HG03520 (cell line): ENCODE measurements around the gene TBC1D14.

ENCODE experiments used
- ATAC-seq: cut with Tn5 transposase; IDR thresholded peaks from one replicate; pipeline ENCODE4 v1.9.1; 2021; ENCODE audit warnings: mild to moderate bottlenecking, moderate library complexity; ENCODE audit not compliant: unreplicated experiment

Gene TBC1D14

DNA sequence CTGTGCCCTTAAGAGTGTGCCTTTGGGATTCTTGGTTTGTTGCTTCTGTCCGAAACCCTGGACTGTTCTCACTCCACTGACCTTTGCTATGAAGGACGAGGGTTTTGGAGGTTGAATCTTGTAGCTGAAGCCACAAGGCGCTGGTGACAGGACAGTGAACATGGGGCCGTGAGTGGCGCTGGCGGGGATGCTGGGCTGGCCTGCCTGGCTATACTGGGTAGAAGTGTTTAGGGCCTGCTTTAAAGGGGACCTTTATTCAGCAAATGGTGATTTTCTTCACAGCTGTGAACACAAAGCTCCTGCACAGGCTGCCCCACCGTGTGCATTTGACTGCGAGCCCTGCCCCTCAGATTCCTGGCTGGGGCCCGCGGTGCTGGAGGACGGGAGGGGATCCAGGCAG lies 106.5 kb downstream of the TBC1D14 start:
- ATAC-seq, result no peak

DNA sequence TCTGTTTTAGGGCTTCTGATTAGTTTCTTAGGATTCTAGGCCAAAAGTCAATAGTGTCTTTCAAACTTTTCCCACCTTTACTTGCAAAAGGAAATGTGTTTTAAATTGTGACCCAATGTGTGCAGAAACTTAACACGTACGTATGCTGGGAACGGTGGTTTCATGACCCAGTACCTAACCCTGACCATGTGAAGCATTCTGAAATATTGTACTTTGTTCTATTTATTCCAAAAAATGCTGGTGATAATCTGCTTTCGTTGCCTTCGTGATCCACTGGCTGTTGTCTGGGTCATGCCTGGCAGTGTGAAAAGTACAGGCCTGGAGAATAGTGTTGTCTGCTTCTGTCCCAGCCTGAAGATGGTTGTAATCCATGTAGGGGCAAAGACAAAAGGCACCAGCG lies 106.9 kb downstream of the TBC1D14 start:
- ATAC-seq, result no peak

DNA sequence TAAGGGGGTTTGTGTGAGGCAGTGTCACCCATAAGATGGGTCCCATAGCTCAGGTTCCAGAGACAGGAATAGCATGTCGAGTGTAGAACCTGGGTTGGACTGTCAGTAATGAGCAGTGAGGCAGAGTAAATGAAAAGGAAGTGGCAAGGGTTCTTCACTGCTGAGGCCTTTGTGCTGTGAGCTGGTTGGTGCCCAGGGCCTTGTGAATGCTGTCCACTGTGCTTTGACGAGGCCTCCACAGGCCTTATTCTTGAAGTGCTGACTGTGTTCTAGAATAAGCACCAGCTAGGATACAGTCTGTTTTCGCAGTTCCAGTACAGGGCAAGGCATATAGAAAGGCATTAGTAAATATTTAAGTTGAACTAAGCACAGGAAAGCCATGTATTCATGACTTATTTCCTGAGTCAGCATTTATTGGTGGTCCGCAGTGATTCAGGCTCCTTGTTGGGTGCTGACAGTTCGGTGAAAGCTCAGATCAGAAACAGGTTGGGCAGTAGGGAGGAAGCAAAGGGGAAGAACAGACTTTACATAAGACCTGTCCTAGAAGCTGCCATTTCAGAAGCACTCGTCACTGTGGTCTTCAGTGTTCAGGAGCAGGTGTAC lies 107.9 kb downstream of the TBC1D14 start:
- ATAC-seq, result no peak

DNA sequence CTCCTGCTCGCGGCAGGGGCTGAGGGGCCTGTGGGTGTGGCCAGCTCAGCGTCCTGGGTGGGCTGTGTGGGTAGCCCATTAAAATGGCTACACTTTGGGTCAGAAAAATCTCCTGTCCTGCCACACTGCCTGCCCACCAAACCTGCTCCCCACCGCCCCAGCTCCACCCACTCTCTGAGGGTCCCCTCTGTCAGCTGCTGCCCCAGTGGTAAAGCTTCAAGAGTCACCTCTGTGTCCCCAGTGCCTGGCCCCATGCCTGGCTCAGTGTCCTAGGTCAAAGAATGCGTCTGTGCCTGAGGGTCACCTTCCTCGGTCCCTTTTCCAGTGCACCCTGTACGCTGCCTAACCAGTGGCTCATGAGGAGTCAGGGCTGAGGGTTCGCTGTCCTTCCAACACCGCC lies 108.7 kb downstream of the TBC1D14 start:
- ATAC-seq, result no peak

DNA sequence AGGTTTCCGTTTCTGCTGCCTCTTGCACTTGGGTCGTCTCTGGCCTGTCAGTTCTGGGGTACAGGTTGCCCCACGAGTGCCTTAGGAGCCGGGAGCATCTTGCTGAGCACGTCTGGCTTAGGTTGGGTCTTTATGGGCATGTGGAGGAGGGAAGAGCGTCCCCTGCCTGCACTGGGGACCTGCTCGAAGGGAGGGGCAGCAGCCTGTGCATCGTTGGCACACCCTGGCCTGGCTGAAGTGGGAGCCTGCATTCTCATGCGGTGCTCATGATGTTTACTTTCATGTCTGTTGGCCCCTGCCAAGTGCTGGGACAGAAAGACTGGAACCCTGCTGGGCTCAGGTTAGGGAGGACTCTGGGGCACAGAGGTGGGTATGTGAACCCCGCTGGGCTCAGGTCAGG lies 109.7 kb downstream of the TBC1D14 start:
- no peak for ATAC-seq

DNA sequence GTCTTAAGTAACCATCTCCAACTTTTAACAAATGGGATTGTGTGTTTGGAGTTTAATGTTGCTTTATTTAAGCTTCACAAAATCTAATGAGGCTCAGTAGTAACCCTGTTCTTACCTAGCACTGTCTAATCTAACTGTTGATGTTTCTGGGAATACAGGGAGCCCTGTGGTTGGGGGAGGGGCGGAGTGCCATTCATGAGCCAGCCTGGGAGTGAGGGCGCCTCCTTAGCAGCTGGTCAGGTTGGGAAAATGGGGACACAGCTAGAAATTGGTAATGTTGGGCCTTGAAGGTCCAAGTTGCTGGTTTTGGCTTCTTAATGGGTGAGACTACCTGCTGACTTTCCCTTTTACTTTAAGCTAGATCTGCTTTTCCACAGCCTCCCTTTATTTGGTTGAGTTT lies 110.7 kb downstream of the TBC1D14 start:
- no peak for ATAC-seq

DNA sequence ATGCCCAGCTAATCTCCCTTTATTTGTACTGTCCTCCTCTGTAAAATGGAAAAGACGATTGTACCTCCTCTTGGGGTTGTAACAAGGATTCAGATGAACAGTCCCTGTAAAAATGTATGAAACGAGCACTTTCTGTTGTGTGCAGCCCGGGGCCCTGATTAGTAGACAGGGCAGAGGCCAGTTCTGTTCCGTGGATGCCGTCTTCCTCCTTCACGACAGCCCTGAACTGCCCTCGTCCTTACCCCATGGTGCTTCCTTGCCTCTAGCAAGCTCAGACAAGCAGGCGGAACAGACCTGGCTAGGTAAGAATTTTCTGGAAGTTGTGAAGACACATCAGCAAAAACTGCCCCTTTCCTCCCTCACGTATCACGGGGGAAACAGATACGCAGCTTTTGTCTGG lies 111.2 kb downstream of the TBC1D14 start:
- no peak for ATAC-seq

DNA sequence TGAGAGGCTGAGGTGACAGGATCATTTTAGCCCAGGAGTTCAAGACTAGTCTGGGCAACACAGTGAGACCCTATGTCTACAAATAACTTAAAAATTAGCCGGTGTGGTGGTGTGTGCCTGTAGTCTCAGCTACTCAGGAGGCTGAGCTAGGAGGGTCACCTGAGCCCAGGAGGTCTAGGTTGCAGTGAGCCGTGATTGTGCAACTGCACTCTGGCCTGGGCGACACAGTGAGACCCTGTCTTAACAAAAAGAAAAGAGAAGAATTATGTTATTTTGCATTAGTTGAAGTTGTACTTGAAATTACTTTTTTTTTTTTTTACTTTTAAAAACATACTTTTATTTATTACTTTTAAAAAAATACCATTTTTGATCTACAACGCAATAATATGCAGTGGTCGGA lies 111.7 kb downstream of the TBC1D14 start:
- ATAC-seq, result no peak

DNA sequence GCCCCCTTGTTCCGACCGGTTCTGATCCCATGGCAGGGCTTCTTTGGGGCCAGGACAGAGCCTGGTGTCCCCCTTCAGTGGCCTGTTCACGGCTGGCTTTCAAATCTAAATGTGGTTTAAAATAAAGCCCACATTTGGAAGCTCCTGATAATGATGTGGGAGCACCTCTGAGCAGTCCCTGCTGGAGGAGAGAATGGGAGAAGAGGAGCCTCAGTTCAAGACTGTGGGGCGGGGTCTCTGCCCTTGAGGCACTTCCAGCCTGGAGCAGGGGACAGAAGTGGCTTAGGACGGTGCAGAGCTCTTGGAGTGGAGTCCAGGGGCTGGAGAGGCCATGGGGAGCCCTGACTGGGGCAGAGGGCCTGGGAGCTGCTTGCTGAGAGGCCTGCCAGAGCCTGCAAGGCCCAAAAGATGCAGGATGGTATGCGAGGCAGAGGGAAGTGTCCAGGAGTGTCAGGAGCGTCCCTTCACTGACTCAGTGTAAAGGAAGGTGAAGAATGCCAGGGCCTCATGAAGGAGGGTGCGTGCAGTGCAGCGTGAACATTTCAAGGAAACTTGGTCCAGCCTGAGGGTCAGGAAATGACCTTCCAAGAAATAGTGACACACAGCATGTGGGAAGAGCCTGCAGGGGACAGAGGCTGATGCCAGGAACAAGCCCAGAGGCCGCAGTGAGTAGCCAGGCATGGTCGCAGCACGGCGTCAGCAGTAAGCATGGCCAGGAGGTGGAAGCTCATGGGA lies 112.5 kb downstream of the TBC1D14 start:
- ATAC-seq, result no peak

DNA sequence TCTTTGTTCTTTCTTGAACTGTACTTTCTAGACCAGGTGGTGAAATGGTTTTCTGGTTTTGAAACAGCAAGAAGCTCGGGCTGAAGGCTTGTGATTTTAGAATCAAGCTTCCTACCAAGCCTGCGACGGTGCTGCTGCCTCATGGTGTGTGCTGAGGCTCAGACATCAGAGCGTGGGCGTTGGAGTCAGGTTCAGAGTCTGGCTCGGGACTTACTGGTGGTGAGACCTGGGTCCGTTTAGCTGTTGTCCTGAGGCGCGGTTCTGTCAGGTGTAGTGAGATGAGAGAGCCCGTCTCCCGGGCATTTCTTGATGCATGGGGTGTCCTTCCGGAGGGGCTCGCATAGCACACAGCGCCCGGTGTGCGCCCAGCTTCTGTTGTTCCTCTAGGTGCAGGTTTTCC lies 113.9 kb downstream of the TBC1D14 start:
- no peak for ATAC-seq

DNA sequence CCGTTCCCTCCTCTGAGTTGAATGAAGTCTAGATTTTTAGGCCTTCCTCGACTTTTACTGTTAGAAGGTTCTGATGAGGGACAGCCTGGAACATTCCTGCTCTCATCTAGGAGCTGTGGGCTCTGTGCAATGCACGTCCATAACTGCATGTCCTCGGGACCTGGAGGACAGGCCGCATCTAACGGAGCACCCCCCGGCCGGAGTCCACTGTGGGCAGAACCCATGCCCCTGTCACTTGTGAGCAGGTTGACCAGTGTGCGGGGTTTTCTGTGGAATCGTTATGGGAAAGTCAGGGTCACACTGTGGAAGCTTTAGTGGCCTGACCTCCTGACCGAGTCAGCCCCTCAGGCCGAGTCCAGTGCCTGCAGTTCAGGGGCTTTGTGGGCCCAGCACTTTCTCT lies 114.3 kb downstream of the TBC1D14 start:
- ATAC-seq, result no peak

DNA sequence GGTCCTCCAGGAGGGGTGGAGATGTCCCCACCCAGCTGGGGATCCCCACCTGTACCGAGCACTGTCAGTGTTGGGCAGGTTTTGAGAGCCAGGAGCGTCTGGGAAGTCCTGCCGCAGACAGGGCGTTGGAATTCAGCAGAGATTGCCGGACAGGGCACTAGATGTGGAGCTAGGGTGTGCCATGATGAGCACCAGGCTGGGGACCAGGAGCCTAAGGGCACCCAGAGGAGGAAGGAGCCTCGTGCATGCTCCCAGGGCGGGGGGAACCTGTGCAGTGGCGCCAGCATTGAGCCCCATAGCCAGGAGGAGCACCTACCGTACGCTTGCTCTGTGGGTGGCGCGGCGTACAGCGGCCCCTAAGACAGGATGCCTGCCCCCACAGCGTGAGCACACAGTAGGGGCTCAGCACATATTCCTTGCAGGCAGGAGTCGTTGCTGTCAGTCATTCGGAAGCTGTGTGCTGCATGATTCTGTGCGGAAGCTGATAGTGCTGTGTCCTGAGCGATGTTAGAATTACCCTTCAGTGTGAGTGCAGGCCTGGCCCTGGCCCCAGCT lies 114.8 kb downstream of the TBC1D14 start:
- no peak for ATAC-seq

DNA sequence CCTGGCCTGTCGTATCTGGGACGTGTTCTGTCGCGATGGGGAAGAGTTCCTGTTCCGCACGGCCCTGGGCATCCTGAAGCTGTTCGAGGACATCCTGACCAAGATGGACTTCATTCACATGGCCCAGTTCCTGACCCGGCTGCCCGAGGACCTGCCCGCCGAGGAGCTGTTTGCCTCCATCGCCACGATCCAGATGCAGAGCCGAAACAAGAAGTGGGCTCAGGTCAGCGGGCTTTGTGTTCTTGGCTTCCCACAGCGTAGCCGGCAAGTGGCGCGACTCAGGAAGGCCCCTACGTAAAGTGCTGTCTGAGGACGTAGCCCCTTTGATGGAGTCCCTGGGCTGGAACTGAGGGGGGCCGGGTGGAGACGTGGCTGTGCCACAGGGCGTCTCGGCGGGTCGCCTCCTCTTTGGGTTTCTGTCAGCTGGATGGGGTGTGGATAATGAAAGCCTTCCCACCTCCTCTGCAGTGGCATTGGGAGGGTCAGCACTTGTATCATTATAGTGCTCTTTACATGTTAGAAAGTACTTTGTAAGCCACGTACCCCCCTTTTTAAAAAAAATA lies 115.5 kb downstream of the TBC1D14 start:
- no peak for ATAC-seq

DNA sequence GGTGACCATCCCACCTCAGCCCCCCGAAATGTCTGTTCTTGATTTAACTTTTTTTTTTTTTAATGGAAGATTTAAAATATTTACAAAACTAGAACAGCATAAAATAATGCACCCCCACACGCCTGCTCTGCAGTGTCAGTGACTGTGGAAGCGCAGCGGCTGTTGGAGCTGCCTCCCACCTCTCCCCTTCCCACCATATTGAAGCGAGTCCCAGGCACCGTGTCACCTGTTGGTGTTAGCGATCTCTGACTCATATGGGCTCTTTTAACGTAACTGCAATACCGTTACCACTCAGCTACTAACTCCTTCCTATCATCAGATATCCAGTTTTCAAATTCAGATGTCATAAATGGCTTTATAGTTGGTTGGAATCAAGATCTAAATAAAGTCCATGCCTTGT lies 116.5 kb downstream of the TBC1D14 start:
- ATAC-seq, result no peak

DNA sequence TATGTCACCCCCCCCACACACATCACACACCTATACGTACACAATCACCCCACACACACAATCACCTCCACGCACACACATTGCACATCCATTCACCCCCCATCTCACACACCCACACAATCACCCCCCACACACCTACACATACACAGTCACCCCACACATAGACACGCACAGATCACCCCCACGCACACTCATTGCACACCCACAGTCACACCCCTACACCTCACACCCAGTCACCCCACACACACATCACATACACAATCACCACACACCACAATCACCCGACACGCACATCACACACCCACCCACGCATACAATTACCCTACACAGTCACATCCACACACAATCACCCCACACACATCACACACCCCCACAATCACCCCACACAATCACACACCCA lies 117.7 kb downstream of the TBC1D14 start:
- no peak for ATAC-seq

DNA sequence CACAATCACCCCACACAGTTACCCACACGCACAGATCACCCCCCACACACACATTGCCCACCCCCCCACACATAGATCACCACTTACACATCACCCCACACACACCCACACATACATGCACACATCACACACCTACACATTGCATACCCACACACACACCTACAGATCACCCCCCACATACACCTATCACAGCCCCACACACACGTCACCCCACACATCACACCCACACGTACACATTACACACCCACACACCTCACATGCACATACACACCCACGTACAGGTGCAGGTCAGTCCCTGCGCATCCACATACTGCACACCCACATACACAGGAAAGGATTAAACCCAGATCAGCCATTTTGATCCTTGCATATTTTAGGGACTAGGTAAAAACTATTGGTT lies 118.3 kb downstream of the TBC1D14 start:
- ATAC-seq, result no peak

DNA sequence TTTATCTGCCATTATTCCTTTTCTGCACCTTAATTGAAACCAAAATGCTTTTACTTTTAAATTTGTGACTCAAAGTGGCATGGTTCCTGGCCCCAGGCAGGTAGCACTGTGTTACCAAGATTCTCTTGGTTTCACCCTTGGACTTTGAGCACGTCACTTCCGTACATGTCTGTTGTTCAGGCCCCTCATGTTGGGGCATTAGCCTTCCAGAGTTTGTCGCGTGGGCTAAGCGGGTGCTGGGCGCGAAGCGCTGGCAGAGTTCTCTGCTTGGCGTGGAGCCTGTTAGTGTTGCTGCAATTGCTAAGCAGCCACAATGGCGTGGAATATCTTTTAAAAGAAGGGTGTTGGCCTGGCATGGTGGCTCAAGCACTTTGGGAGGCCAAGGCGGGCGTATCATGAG lies 119.6 kb downstream of the TBC1D14 start:
- ATAC-seq, result no peak

DNA sequence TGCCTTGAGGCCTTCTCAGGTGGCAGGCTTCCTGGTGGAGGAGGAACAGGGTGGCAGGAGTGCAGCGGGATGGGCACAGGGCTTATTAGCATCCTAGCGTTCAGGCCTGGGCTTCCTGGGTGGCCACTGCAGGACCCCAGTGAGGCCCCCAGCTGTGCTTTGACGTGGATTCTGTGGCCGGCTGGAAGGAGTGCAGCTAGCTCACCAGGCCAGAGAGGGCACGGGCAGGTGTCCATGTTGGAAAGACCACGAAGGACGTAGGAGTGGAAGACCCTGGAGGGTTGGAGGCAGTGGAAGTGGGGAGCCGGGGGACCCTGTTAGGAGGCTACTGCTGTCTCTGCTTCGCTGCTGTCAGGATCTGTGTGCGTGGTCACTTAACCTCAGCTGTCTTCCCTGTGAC lies 120.3 kb downstream of the TBC1D14 start:
- no peak for ATAC-seq

DNA sequence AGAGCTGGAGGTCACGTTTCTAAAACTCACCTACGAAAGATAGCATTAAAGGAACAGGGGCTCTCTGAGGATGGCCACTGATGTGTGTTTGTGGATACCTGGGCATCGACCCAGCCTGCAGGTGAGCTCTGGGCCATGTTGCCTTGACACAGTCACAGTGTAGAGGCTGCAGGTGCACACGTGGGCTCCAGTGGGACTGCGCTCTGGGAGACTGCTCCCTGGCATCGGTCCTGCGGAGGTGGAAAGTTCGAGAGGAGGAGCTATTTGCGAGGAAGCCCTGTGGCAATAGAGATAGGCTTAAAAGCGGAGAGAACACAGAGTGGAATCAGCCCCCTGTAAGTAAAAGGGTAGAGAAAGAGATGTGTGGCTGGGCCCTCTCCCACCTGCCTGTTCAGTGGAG lies 121.2 kb downstream of the TBC1D14 start:
- ATAC-seq, result no peak

DNA sequence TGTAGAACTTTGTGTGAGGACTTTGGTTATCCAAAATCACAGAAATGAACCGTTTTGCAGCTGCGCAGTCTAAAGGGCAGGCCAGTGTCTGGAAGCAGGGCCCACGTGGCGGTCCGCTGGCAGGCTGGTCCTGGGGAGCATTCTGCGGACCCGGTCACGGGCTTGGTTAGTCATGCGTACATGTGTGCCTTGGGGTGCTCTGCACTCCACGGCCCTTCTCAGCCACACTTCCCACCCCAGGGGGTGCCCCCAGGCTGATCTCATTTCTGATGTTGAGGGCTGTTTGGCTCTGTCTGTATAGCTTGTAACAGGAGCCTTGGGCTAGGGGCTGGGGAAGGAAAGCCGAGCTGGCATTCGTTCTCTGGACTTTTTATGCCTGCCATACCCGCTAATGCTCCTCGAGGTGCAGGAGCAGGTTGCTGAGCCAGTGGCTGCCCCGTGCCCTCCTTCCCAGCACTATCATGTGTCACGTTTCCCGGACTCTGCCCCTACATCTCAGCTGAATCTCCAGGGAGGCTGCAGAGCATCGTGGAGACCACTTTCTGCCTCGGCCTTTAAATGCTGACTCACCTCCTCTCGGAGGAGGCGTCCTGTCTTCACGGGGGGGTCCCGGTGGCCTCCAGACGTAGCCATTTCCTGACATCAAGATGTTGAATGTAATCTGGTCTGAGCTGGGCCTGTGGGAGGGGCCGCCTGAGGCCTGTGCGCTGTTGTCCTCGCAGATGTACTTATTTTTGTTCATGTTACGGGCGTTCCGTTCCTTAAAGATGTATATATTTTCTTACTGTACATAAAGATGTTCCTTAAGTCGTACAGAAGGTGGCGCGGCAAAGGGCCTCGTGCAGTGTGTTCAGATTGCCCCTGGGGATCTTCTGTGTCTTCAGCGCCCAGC lies 122.2 kb downstream of the TBC1D14 start:
- ATAC-seq, result no peak

DNA sequence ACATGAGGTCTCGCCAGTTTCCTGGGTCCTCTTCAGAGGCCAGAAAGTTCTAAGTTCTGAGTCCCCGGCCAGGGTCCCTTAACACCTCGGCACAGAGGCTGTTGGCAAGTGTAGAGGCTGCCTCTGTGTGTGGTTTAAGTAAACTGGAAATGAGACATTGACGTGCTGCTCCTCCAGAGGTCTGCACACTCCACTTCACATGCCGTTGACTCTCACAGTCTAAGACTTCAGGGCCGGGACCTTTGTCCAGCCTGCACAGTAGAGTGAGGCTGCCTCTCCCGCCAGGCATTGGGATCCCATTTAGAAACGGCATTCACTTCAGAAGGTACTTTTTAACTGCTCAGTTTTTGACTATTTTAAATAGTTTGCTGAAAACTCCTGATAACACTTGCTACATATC lies 123.0 kb downstream of the TBC1D14 start:
- ATAC-seq, result no peak
